HEK293 (cell line): ENCODE results near the gene LRRC8B.

Experiments used
- CTCF ChIA-PET: fragments of 350-600 bp; formaldehyde crosslinking; extraction: SDS; loops from one replicate; lab custom pipeline; 2021; ENCODE audit warnings: antibody characterized with exemption; lab: Yijun Ruan, JAX
- POLR2A ChIA-PET: fragments of 300-600 bp; formaldehyde crosslinking; extraction: SDS; loops from one replicate; lab custom pipeline; 2020; ENCODE audit warnings: antibody characterized with exemption, inconsistent platforms; lab: Yijun Ruan, JAX
- H3K27ac ChIP-seq: fragments of 200-500 bp; sonication (Bioruptor generic); 2 replicates; pipeline ENCODE4 v1.5.1; 2014; ENCODE audit warnings: low read depth, low read length, control low read depth, inconsistent platforms; ENCODE audit errors: extremely low read depth
- H3K36me3 ChIP-seq, 2 experiments: fragments of 200-500 bp in 1 of 2; sonication (Bioruptor generic) in 1 of 2; 1 replicate in 1 of 2; 2 replicates in 1 of 2; pipeline ENCODE4 v1.5.1; 2014 to 2017; ENCODE audit warnings: inconsistent platforms in 2 of 2, low read length in 2 of 2; ENCODE audit not compliant: control insufficient read depth in 2 of 2, insufficient read depth in 1 of 2
- H3K4me1 ChIP-seq: fragments of 200-500 bp; sonication (Bioruptor generic); 2 replicates; pipeline ENCODE4 v1.5.1; 2014; ENCODE audit warnings: mild to moderate bottlenecking, low read length, inconsistent platforms; ENCODE audit not compliant: control insufficient read depth, insufficient read depth
- H3K4me3 ChIP-seq: 2 replicates; pipeline ENCODE4 v1.5.1; 2011; ENCODE audit warnings: low read depth, mild to moderate bottlenecking, control low read depth, low read length, moderate library complexity
- H3K9me3 ChIP-seq: fragments of 200-500 bp; sonication (Bioruptor generic); 2 replicates; pipeline ENCODE4 v1.5.1; 2014; ENCODE audit warnings: low read depth, low read length, inconsistent platforms; ENCODE audit not compliant: control insufficient read depth, insufficient read depth
- EGR2 ChIP-seq: fragments of 450-650 bp; formaldehyde crosslinking; IDR thresholded peaks from 2 replicates; pipeline ENCODE4 v1.5.1; 2016; ENCODE audit warnings: low read depth, missing biosample characterization, missing genetic modification characterization
- HOXD13 ChIP-seq: sonication (generic); formaldehyde crosslinking; IDR thresholded peaks from 2 replicates; pipeline ENCODE4 v1.8.0; 2022; ENCODE audit warnings: missing genetic modification reagents, borderline replicate concordance
- PRDM6 ChIP-seq: fragments of 450-650 bp; formaldehyde crosslinking; IDR thresholded peaks from 2 replicates; pipeline ENCODE4 v1.5.1; 2017; ENCODE audit warnings: missing biosample characterization, missing genetic modification characterization
- SCRT2 ChIP-seq: fragments of 450-650 bp; formaldehyde crosslinking; IDR thresholded peaks from 2 replicates; pipeline ENCODE4 v1.5.1; 2016; ENCODE audit warnings: missing biosample characterization, missing genetic modification characterization
- ZBTB26 ChIP-seq: fragments of 450-650 bp; formaldehyde crosslinking; optimal IDR thresholded peaks from 2 replicates; pipeline ENCODE3; 2016; ENCODE audit warnings: missing biosample characterization, mild to moderate bottlenecking, missing genetic modification characterization
- ZBTB44 ChIP-seq: fragments of 450-650 bp; IDR thresholded peaks from 2 replicates; pipeline ENCODE4 v1.5.1; 2018; ENCODE audit warnings: missing biosample characterization, mild to moderate bottlenecking, missing genetic modification characterization
- ZBTB48 ChIP-seq: fragments of 450-650 bp; formaldehyde crosslinking; IDR thresholded peaks from 2 replicates; pipeline ENCODE4 v1.5.1; 2016; ENCODE audit warnings: missing biosample characterization, missing genetic modification characterization
- ZBTB6 ChIP-seq: fragments of 450-650 bp; formaldehyde crosslinking; IDR thresholded peaks from 2 replicates; pipeline ENCODE4 v1.5.1; 2017; ENCODE audit warnings: missing biosample characterization, missing genetic modification characterization
- ZFHX2 ChIP-seq: fragments of 450-650 bp; formaldehyde crosslinking; conservative IDR thresholded peaks from 2 replicates; pipeline ENCODE4 v1.5.1; 2016; ENCODE audit warnings: missing biosample characterization, missing genetic modification characterization
- ZIC2 ChIP-seq: fragments of 450-650 bp; formaldehyde crosslinking; IDR thresholded peaks from 2 replicates; pipeline ENCODE4 v1.5.1; 2016; ENCODE audit warnings: missing biosample characterization, missing genetic modification characterization
- ZNF146 ChIP-seq: fragments of 450-650 bp; formaldehyde crosslinking; IDR thresholded peaks from 2 replicates; pipeline ENCODE4 v1.5.1; 2016; ENCODE audit warnings: missing biosample characterization, missing genetic modification characterization
- ZNF169 ChIP-seq: fragments of 450-650 bp; formaldehyde crosslinking; IDR thresholded peaks from 2 replicates; pipeline ENCODE4 v1.5.1; 2016; ENCODE audit warnings: missing biosample characterization, missing genetic modification characterization
- ZNF221 ChIP-seq: fragments of 450-650 bp; formaldehyde crosslinking; IDR thresholded peaks from 2 replicates; pipeline ENCODE4 v1.5.1; 2017; ENCODE audit warnings: missing biosample characterization, missing genetic modification characterization, borderline replicate concordance
- ZNF223 ChIP-seq: fragments of 450-650 bp; formaldehyde crosslinking; IDR thresholded peaks from 2 replicates; pipeline ENCODE4 v1.5.1; 2016; ENCODE audit warnings: missing biosample characterization, missing genetic modification characterization
- ZNF239 ChIP-seq: fragments of 450-650 bp; formaldehyde crosslinking; IDR thresholded peaks from 2 replicates; pipeline ENCODE4 v1.5.1; 2016; ENCODE audit warnings: missing biosample characterization, missing genetic modification characterization
- ZNF311 ChIP-seq: fragments of 450-650 bp; formaldehyde crosslinking; IDR thresholded peaks from 2 replicates; pipeline ENCODE4 v1.5.1; 2017; ENCODE audit warnings: missing biosample characterization, missing genetic modification characterization, borderline replicate concordance
- ZNF394 ChIP-seq: fragments of 450-650 bp; formaldehyde crosslinking; IDR thresholded peaks from 2 replicates; pipeline ENCODE4 v1.5.1; 2016; ENCODE audit warnings: missing biosample characterization, missing genetic modification characterization, mild to moderate bottlenecking, moderate library complexity, borderline replicate concordance
- ZNF426 ChIP-seq: fragments of 450-650 bp; formaldehyde crosslinking; IDR thresholded peaks from 2 replicates; pipeline ENCODE4 v1.5.1; 2017; ENCODE audit warnings: missing biosample characterization, missing genetic modification characterization, mild to moderate bottlenecking, inconsistent platforms, moderate library complexity
- ZNF529 ChIP-seq: fragments of 450-650 bp; formaldehyde crosslinking; IDR thresholded peaks from 2 replicates; pipeline ENCODE4 v1.5.1; 2017; ENCODE audit warnings: missing genetic modification characterization, missing biosample characterization; ENCODE audit not compliant: insufficient replicate concordance
- ZNF544 ChIP-seq: fragments of 450-650 bp; formaldehyde crosslinking; IDR thresholded peaks from 2 replicates; pipeline ENCODE4 v1.5.0; 2017; ENCODE audit warnings: missing biosample characterization, missing genetic modification characterization
- ZNF549 ChIP-seq: fragments of 450-650 bp; IDR thresholded peaks from 2 replicates; pipeline ENCODE4 v1.5.1; 2018; ENCODE audit warnings: missing biosample characterization, missing genetic modification characterization, mild to moderate bottlenecking, inconsistent platforms, moderate library complexity
- ZNF571 ChIP-seq: fragments of 450-650 bp; formaldehyde crosslinking; IDR thresholded peaks from 2 replicates; pipeline ENCODE4 v1.5.0; 2017; ENCODE audit warnings: missing biosample characterization, missing genetic modification characterization
- ZNF585B ChIP-seq: fragments of 450-650 bp; formaldehyde crosslinking; IDR thresholded peaks from 2 replicates; pipeline ENCODE4 v1.5.1; 2016; ENCODE audit warnings: missing biosample characterization, missing genetic modification characterization
- ZNF623 ChIP-seq: fragments of 450-650 bp; formaldehyde crosslinking; IDR thresholded peaks from 2 replicates; pipeline ENCODE4 v1.5.1; 2016; ENCODE audit warnings: missing biosample characterization, missing genetic modification characterization
- ZNF658 ChIP-seq: fragments of 450-650 bp; formaldehyde crosslinking; IDR thresholded peaks from 2 replicates; pipeline ENCODE4; 2016; ENCODE audit warnings: missing biosample characterization, missing genetic modification characterization
- ZNF660 ChIP-seq: fragments of 450-650 bp; IDR thresholded peaks from 2 replicates; pipeline ENCODE4 v1.5.1; 2018; ENCODE audit warnings: missing biosample characterization, mild to moderate bottlenecking, missing genetic modification characterization
- ZNF830 ChIP-seq: fragments of 450-650 bp; IDR thresholded peaks from 2 replicates; pipeline ENCODE4 v1.5.0; 2018; ENCODE audit warnings: missing biosample characterization, missing genetic modification characterization, low read depth, mild to moderate bottlenecking, moderate library complexity
- ZXDB ChIP-seq: fragments of 450-650 bp; formaldehyde crosslinking; IDR thresholded peaks from 2 replicates; pipeline ENCODE4 v1.5.1; 2016; ENCODE audit warnings: missing biosample characterization, missing genetic modification characterization

LRRC8B gene

GRCh38 chr1:89557956-89558355 lies 33.3 kb downstream of the LRRC8B start:
- POLR2A ChIA-PET = no interaction called here
- no peak for TF ChIP-seq ZNF169
- TF ChIP-seq ZNF529 = no peak
- TF ChIP-seq ZBTB48 (tag by site-specific recombination) = no peak
- TF ChIP-seq ZNF830 (tag by site-specific recombination) = no peak
- no peak for TF ChIP-seq ZNF544
- TF ChIP-seq ZNF658 (tag by site-specific recombination) = no peak
- no peak for TF ChIP-seq ZNF623
- 0 out of 2 replicates have a peak, but pooled peaks have one; percentile 25 for TF ChIP-seq ZIC2 (tag by site-specific recombination)
- TF ChIP-seq ZNF549 = 0 out of 2 replicates have a peak, but pooled peaks have one; percentile 32
- TF ChIP-seq, all 188 proteins: peak for 2
- Histone ChIP-seq H3K4me3 (no peak overlapping the region), H3K36me3 (no peaks in the 10 kb centered on the region), H3K27ac (no peak overlapping the region), H3K9me3 (no peaks in the 10 kb centered on the region), H3K4me1 (no peaks in the 10 kb centered on the region)
- CTCF ChIA-PET = interaction anchor here (0.7 kb wide), 1 partner anchor 1049 kb away, joined by 3 read pairs; no protein-coding TSS in a partner anchor

- Histone ChIP-seq H3K4me1 (peaks cover 14% of the 10 kb centered on the region; the same call in 1 of the 2 replicates), H3K27ac (no peak overlapping the region), H3K9me3 (no peaks in the 10 kb centered on the region), H3K4me3 (no peak overlapping the region), H3K36me3 (no peaks in the 10 kb centered on the region)
- TF ChIP-seq PRDM6 (tag by site-specific recombination) = peak; percentile 70; the same call in 1 of the 2 replicates
- TF ChIP-seq ZNF585B (tag by site-specific recombination) = no peak
- TF ChIP-seq ZBTB26 = no peak
- peak; percentile 76 for TF ChIP-seq SCRT2 (tag by site-specific recombination)
- TF ChIP-seq ZBTB44 (tag by site-specific recombination) = 0 out of 2 replicates have a peak, but pooled peaks have one; percentile 8
- no peak for TF ChIP-seq ZNF146 (tag by site-specific recombination)
- 0 out of 2 replicates have a peak, but pooled peaks have one; percentile 14 for TF ChIP-seq ZNF660 (tag by site-specific recombination)
- ChIA-PET POLR2A (no interaction called here), CTCF (interaction anchor here (0.6 to 1.4 kb wide), 3 partner anchors 9 to 189 kb away, joined by 3 to 4 read pairs (median 3); no protein-coding TSS in a partner anchor)
Measured at GRCh38 chr1:89563957-89564604, 39.5 kb downstream of the LRRC8B start.

GRCh38 chr1:89565521-89565920 lies 40.9 kb downstream of the LRRC8B start:
- Histone ChIP-seq H3K4me1 (peaks cover 14% of the 10 kb centered on the region; the same call in 1 of the 2 replicates), H3K36me3 (no peaks in the 10 kb centered on the region), H3K4me3 (no peak overlapping the region), H3K9me3 (no peaks in the 10 kb centered on the region), H3K27ac (no peak overlapping the region)
- POLR2A ChIA-PET = no interaction called here
- TF ChIP-seq HOXD13 = no peak
- TF ChIP-seq ZBTB6 (tag by site-specific recombination) = no peak
- TF ChIP-seq ZNF223 (tag by site-specific recombination) = no peak
- no peak for TF ChIP-seq ZXDB (tag by site-specific recombination)
- TF ChIP-seq EGR2 (tag by site-specific recombination) = no peak
- no peak for TF ChIP-seq ZNF571 (tag by site-specific recombination)
- no peak for TF ChIP-seq ZNF221
- TF ChIP-seq ZNF311 (tag by site-specific recombination) = no peak
- no peak for TF ChIP-seq ZNF394 (tag by site-specific recombination)
- TF ChIP-seq ZFHX2 (tag by site-specific recombination) = no peak
- no peak for TF ChIP-seq ZNF426 (tag by site-specific recombination)
- no peak for TF ChIP-seq ZNF239
- CTCF ChIA-PET = interaction anchor here (0.5 to 1.4 kb wide), 2 partner anchors 17 to 691 kb away, joined by 3 to 4 read pairs; no protein-coding TSS in a partner anchor
